Activated naive CD4-positive, alpha-beta T cell treated with anti-CD3 and anti-CD28 coated beads, Interleukin-2, amount 10 ng/mL, durations not matched to agents 7 days and 5 days (primary cell): ENCODE results near the gene SLC9A9.

Source experiments
- CTCF ChIA-PET: fragments of 350-600 bp; sonication (Branson Sonifier 250); formaldehyde crosslinking; loops from one replicate; lab custom pipeline; 2021; ENCODE audit warnings: antibody characterized with exemption; lab: Charles Lee
- DNase-seq: peaks from one replicate; pipeline ENCODE4 v3.0.0-alpha.2; 2020
- H3K27ac Mint-ChIP-seq: one replicate; pipeline ENCODE4 v1.8.0; 2021; ENCODE audit warnings: mild to moderate bottlenecking, moderate library complexity, mixed read lengths
- H3K27me3 Mint-ChIP-seq: one replicate; pipeline ENCODE4 v1.8.0; 2021; ENCODE audit warnings: mild to moderate bottlenecking, mixed read lengths
- H3K36me3 Mint-ChIP-seq: one replicate; pipeline ENCODE4 v1.8.0; 2021; ENCODE audit warnings: mixed read lengths
- H3K4me1 Mint-ChIP-seq: one replicate; pipeline ENCODE4 v1.8.0; 2021; ENCODE audit warnings: mixed read lengths
- H3K4me3 Mint-ChIP-seq: one replicate; pipeline ENCODE4 v1.8.0; 2021; ENCODE audit warnings: mild to moderate bottlenecking, moderate library complexity, mixed read lengths
- H3K9me3 Mint-ChIP-seq: one replicate; pipeline ENCODE4 v1.8.0; 2021; ENCODE audit warnings: mixed read lengths

The SLC9A9 gene

DNA sequence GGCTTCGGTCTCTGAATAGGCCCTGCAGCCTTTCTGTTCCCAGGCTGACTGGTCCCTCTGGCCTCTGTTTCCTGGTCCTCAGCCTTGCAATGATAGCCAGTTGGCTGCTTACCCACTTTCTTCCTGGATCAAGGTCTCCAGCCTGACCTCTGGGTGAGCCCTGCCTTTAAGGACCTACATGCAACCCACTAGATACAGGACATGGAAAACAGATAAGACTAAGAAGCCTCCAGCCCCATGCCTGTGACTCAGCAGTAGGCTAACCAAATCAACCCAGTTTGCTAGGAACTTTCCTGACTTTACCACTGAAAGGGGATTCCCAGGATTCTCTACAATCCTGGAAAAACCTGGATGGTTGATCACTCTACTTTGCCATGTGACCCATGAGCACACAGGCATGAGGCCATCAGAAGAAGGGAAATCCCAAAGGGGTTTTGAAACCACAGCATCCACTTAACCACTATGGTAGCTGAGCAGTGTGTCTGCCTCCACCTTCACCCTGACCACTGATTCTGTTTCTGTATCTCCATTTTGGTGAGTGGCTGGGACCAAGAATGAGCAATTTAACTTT is 540.6 kb downstream of the SLC9A9 start:
- no peak overlapping the region for H3K27ac Mint-ChIP-seq
- H3K27me3 Mint-ChIP-seq, result no peaks in the 10 kb centered on the region
- no peaks in the 10 kb centered on the region for H3K4me1 Mint-ChIP-seq
- no peaks in the 10 kb centered on the region for H3K9me3 Mint-ChIP-seq
- DNase-seq, result no peak
- CTCF ChIA-PET, result no interaction called here
- no peaks in the 10 kb centered on the region for H3K36me3 Mint-ChIP-seq
- no peak overlapping the region for H3K4me3 Mint-ChIP-seq

DNA sequence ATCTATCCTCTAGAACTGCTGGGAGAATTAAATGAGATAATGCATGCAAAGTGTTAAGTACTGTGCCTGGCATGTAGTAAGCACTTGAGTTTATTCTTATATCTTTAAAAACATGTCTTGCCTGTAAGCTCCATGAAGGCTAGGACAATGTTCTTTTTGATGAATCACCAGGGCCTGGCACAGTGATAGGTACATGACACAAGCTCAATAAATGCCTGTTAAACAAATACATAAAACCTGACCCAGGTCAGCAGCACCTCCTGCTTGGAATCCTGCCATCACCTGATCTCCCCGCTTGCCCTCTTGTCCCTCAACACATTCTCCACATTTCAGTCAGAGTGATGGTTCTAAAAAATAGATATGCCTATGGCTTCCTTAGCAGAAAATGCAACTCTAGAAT is 541.9 kb downstream of the SLC9A9 start:
- Mint-ChIP-seq H3K4me3 (no peak overlapping the region), H3K27ac (no peak overlapping the region), H3K27me3 (no peaks in the 10 kb centered on the region), H3K9me3 (no peaks in the 10 kb centered on the region), H3K36me3 (no peaks in the 10 kb centered on the region), H3K4me1 (no peaks in the 10 kb centered on the region)
- DNase-seq, result no peak
- CTCF ChIA-PET, result no interaction called here

DNA sequence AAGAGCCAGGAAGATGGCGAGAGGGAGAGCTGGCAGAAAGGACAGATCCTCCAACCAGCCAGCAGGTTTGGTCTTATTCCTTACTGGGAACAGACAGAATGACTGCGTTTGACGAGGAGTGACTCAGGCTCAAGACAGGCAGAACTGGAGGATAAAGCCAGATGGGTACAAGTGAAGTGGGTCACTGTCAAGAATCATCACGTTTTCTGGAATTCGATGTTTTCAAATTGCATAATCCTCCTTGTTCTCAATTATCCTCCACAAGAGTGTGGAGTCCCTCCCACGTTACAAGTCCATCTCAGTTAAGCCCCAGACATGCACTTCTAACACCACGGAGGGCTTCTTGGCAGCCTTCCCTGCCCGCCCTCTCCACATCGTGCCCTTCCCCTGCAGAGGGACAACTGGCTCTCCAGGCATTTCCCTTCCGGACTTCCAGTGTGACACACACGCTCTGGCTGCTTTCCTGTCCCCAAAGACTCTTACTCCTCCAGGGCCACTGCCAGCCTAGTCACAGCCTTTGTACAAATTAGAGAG is 545.6 kb downstream of the SLC9A9 start:
- H3K4me1 Mint-ChIP-seq, result peaks cover 9% of the 10 kb centered on the region
- DNase-seq, result no peak

DNA sequence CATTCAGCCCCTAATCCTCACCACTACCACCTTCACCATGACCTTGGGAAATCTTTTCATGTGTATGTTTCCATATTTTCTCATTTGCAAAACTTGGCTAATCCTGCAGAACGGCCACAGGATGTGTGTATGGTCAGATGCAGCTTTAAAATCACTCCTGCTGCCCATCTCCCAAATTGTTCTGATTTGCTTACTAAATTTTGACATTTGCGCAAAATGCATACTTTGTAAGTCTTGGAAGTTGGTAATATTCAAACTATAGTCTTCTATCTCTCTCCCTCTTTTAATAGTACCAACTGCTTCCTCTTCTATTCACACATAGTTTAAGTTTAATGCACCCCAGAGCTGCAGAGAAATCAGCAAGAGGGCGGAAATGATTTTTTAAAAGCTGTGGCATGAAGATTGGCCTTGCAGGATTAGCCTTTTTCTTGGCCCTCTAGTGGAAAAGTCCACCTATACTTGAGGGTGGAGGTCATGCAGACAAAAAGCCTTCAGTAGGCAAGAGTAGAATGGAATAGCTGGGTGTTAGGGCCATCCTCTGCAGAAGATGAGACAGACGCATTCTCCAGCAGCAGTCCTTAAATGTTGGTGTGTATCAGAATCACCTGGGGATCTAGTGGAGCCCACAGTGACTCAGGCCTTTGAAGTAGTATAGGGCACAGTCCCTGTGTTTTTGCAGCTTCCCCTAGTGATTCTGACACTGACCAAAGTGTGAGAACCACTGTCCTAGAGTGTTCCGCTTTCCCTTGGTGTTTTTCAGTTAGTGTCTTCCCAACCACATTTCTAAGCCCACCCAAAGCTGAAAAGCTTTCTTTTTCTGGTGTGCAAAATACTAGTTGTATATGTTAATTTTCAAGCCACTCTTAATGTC is 547.0 kb downstream of the SLC9A9 start:
- H3K36me3 Mint-ChIP-seq, result no peaks in the 10 kb centered on the region
- H3K27ac Mint-ChIP-seq, result no peak overlapping the region
- H3K9me3 Mint-ChIP-seq, result no peaks in the 10 kb centered on the region
- H3K27me3 Mint-ChIP-seq, result no peaks in the 10 kb centered on the region
- CTCF ChIA-PET, result interaction anchor here (1.2 kb wide), 1 partner anchor 177 kb away, joined by 3 read pairs; no protein-coding TSS in a partner anchor
- H3K4me3 Mint-ChIP-seq, result no peak overlapping the region
- no peak for DNase-seq
- H3K4me1 Mint-ChIP-seq, result peaks cover 9% of the 10 kb centered on the region

More for the DNA sequence above, 545.6 kb downstream of the SLC9A9 start:
- Mint-ChIP-seq H3K9me3 (no peaks in the 10 kb centered on the region), H3K27ac (no peak overlapping the region), H3K4me3 (no peak overlapping the region), H3K27me3 (no peaks in the 10 kb centered on the region), H3K36me3 (no peaks in the 10 kb centered on the region)
- CTCF ChIA-PET, result no interaction called here

DNA sequence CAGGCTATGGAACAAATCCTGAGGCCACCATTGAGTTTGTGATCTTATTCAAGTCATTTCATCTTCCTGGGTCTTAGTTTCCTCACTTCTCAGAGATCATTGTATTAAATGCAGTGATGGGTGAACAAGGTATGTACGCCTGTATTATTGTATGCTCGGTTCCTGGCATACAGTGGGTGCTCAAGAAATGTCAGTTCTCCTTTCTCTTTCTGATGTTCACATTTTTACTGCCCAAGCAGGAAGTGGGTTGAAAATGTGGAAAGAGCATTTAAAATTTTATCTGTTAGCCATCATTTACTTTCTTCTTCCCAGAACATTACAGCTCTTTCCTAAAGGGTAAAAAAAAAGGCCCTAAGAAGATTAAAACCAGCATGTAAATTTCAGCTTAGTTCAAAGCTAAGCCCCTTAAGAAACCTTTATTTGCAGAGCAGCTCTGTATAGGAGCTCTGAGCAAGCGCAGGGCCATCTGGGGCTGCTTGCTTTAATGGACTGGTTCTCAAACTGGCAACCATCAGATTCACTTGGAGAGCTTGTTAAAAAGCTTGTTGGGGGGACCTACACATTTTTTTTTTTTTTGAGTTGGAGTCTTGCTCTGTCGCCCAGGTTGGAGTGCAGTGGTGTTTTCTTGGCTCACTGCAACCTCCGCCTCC is 549.3 kb downstream of the SLC9A9 start:
- H3K9me3 Mint-ChIP-seq, result no peaks in the 10 kb centered on the region
- H3K4me3 Mint-ChIP-seq, result no peak overlapping the region
- no peaks in the 10 kb centered on the region for H3K27me3 Mint-ChIP-seq
- H3K36me3 Mint-ChIP-seq, result no peaks in the 10 kb centered on the region
- CTCF ChIA-PET, result no interaction called here
- no peak overlapping the region for H3K27ac Mint-ChIP-seq
- peaks cover 19% of the 10 kb centered on the region for H3K4me1 Mint-ChIP-seq
- DNase-seq, result no peak

DNA sequence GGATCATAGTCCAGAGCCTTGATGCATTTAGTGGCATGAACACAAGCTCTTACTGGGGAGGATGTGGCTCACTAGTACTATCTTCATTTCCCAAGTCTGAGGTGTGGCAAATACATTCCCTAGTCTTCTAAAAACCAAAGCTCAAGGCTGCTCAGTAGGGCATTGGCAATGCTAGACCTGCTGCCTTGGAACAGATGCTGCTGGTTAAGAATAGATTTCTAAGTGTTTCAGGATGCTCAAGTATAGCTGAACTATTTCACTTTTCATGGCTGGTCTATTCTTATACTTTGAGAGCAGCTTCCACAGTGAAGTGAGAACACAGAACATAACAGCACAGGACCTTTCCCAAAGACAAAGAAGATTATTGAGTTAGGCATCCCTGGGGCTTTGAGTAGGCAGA is 549.9 kb downstream of the SLC9A9 start:
- Mint-ChIP-seq H3K27me3 (no peaks in the 10 kb centered on the region), H3K9me3 (no peaks in the 10 kb centered on the region), H3K4me3 (no peak overlapping the region), H3K4me1 (peaks cover 20% of the 10 kb centered on the region), H3K27ac (no peak overlapping the region), H3K36me3 (no peaks in the 10 kb centered on the region)
- CTCF ChIA-PET, result no interaction called here
- DNase-seq, result no peak

DNA sequence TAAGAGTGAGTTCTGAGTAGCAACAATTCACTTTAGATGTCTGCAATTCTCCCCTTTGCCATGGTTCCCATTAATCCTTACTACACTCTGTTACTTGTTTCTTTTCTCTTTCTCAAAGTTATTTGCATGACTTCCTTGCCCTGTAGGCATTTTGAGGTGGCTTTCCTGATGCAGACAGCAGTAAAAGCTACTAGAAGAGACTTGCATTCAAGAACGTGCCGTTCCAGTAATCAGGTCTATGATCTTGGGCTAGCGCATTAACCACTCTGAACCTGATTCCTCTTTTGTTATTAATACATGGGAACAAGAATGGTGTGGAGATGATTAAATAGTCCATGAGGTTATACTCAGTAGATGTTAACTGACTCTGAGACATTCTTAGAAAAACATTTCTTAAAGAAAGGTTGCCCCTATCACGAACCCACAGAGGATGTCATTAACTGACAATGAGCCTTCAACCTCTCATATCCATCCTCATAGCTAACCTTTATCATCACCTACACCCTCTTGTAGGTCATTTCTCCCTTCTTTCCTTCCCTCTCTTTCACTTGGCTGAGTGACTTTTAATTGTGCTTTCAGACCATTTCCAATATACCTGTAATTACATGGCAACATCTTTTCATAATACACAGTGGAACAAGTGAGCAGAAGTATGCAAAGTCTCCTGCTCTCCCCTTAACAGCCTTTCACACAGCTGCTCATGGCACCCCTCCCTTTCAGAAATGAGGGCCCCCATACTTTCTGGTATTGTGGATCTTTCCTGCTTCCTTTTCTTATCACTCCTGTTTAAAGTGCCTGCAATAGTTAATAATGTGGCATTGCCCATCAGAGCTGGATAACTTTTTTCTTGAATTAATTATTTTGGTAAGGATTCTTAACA is 552.8 kb downstream of the SLC9A9 start:
- Mint-ChIP-seq H3K4me1 (peaks cover 20% of the 10 kb centered on the region), H3K36me3 (no peaks in the 10 kb centered on the region), H3K4me3 (no peak overlapping the region), H3K27me3 (no peaks in the 10 kb centered on the region), H3K27ac (no peak overlapping the region), H3K9me3 (no peaks in the 10 kb centered on the region)
- no peak for DNase-seq
- CTCF ChIA-PET, result no interaction called here

DNA sequence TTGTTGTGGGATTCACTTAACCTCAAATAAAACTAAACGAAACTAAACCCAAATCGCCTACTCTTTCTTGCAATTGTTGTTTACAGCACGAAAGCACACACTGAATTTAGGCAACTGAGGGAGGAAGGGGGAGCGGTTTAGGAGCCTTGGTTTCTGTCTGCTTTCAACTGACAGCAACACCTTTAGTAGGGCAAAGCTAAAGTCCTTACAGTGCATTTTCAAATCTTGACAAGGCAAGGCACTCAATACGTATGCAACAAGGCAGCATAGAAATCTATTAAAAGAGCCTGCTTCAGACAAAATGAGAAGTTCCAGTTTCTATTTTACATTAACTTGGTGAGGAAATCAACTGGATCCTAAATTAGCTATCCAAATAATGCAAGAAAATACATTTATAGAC is 554.1 kb downstream of the SLC9A9 start:
- no peak overlapping the region for H3K27ac Mint-ChIP-seq

DNA sequence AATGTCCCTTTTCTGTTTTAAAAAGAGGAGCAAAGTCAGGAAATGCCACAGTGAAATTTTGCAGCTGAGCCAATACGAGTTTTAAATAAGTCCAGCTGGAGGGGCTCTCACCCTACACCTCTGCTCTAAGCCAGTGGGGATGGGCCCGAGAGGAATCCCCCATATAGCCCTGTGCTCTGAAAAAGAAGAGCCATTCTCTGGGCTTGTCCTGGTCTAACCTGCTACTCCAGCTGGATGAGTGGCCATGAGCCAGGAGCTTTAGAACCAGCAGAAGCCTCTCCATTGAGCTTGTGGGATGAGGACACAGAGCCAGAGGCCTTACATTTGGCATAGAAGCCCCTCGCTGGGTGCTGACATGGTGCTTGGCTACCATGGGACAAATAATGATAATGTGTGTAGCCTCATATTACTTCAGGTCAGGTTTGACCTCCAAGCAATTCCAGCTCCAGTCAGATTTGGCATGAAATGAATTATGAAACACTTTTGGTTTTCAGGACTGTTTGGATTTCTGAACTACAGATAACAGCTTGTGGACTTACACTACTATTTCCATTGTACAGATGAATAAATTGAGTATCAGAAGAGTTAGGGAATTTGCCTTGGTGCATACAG is 556.3 kb downstream of the SLC9A9 start:
- H3K27ac Mint-ChIP-seq, result no peak overlapping the region
- DNase-seq, result no peak
- no peak overlapping the region for H3K4me3 Mint-ChIP-seq
- no peaks in the 10 kb centered on the region for H3K9me3 Mint-ChIP-seq
- CTCF ChIA-PET, result interaction anchor here (1.1 to 1.2 kb wide), 2 partner anchors 13 to 42 kb away, joined by 3 read pairs; no protein-coding TSS in a partner anchor
- peaks cover 11% of the 10 kb centered on the region for H3K4me1 Mint-ChIP-seq
- H3K27me3 Mint-ChIP-seq, result no peaks in the 10 kb centered on the region
- no peaks in the 10 kb centered on the region for H3K36me3 Mint-ChIP-seq

More for the DNA sequence above, 554.1 kb downstream of the SLC9A9 start:
- no peaks in the 10 kb centered on the region for H3K27me3 Mint-ChIP-seq
- CTCF ChIA-PET, result no interaction called here
- no peaks in the 10 kb centered on the region for H3K9me3 Mint-ChIP-seq
- H3K4me1 Mint-ChIP-seq, result peaks cover 19% of the 10 kb centered on the region
- no peak overlapping the region for H3K4me3 Mint-ChIP-seq
- no peaks in the 10 kb centered on the region for H3K36me3 Mint-ChIP-seq
- DNase-seq, result no peak

DNA sequence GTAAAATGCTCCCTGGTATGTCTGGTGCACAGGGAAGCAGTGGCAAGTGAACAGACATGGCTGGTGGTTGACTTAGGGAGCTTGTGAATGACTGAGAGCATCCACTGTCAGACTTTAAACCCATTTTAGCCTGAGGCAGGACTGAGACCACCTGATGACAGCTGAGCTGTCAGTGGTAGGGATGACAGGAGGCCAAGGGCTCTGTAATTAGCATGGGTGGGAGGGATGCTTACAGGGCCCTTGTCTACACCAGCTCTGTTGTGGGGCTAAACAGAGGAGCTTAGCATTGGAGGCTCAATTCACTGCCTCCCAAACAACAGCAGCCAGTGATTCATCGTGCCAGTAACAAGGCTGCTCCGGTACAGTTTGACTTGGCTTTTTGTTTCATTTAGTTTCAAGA is 559.3 kb downstream of the SLC9A9 start:
- Mint-ChIP-seq H3K9me3 (no peaks in the 10 kb centered on the region), H3K4me1 (peaks cover under 1% of the 10 kb centered on the region), H3K27me3 (no peaks in the 10 kb centered on the region), H3K4me3 (no peak overlapping the region), H3K36me3 (no peaks in the 10 kb centered on the region), H3K27ac (no peak overlapping the region)
- CTCF ChIA-PET, result interaction anchor here (0.6 to 1.0 kb wide), 2 partner anchors 154 to 1288 kb away, joined by 3 read pairs; no protein-coding TSS in a partner anchor
- no peak for DNase-seq

DNA sequence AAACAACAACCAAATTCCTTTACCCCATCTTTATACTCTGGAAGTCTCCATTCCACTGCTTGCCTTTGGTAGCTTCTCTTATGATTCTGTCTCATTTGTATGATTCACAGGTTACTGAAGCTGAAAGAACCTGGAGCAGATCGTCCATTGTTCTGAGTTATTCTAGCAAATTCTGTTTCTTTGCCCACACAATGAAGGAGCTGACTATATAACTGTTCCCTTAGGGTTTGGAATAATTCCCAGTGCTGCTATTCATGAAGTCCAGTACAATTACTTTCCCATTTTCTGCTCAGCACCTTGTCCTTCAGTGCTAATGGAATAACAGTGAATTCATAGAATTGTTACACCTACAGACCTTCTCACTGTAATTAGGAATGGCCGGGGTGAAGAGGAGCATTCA is 560.9 kb downstream of the SLC9A9 start:
- DNase-seq, result no peak
- Mint-ChIP-seq H3K27ac (no peak overlapping the region), H3K27me3 (no peaks in the 10 kb centered on the region), H3K4me1 (no peaks in the 10 kb centered on the region), H3K36me3 (no peaks in the 10 kb centered on the region), H3K9me3 (no peaks in the 10 kb centered on the region), H3K4me3 (no peak overlapping the region)
- CTCF ChIA-PET, result no interaction called here

DNA sequence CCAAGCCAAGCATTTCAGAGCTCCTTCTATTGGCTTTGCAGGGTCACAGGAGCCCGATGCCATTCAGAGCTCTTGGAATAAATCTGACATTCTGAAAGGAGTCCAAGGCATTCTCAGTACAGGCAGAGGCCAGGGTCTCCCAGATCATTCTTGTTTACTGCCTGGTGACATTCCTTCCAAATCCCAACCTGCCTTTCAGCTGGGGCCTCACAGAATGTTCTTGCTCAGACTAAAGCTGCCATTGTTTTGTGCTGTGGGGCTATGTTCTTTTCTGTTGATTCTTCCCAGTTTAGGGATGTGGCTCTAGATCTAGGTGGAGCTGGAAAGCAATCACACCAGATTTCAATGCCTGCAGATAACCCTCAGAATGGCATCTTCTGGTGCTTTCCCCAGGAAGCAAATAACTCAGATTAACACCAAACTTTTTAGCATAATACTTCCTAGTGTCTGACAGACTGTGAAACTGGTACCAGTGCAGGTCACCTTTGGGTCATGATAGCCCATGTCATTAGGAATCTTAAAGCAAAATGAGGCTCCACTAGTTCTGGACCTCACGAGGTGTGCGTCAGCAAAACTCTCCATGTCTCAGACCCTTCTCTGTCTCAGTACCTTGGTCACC is 561.8 kb downstream of the SLC9A9 start:
- H3K9me3 Mint-ChIP-seq, result no peaks in the 10 kb centered on the region
- CTCF ChIA-PET, result interaction anchor here (0.6 kb wide), 1 partner anchor 347 kb away, joined by 3 read pairs; no protein-coding TSS in a partner anchor
- DNase-seq, result no peak
- H3K4me3 Mint-ChIP-seq, result no peak overlapping the region
- H3K36me3 Mint-ChIP-seq, result no peaks in the 10 kb centered on the region
- H3K4me1 Mint-ChIP-seq, result no peaks in the 10 kb centered on the region
- no peak overlapping the region for H3K27ac Mint-ChIP-seq
- no peaks in the 10 kb centered on the region for H3K27me3 Mint-ChIP-seq
